K562 (cell line): ENCODE measurements around the gene TEAD3. TPM values are rescaled to one million over a fixed set of nuclear protein-coding genes. Genes with fewer than 3 reads are reported as not detected.

Source experiments
- ATAC-seq: fragments of 200-7000 bp; cut with Tn5 transposase; 3 replicates; pipeline ENCODE4 v1.9.1; 2020; ENCODE audit warnings: moderate library complexity
- BruUV-seq: library from RNA; stranded (reverse); fragments of 400-500 nt; replicated peaks from 2 replicates; lab custom pipeline; 2021; lab: Mats Ljungman, UMichigan
- CTCF ChIA-PET: fragments of 300-600 bp; formaldehyde crosslinking; extraction: SDS; loops from one replicate; lab custom pipeline; 2021; ENCODE audit warnings: low intra/inter-chr PET ratio; lab: Yijun Ruan, JAX
- POLR2A ChIA-PET: fragments of 300-600, 350-650 bp; sonication (Branson Sonifier 250); formaldehyde crosslinking; extraction: SDS; loops from one replicate; lab custom pipeline; 2021; ENCODE audit warnings: antibody characterized with exemption, inconsistent platforms; lab: Yijun Ruan, JAX
- DNase-seq, 4 experiments: peaks; one replicate each; pipeline versions ENCODE4 v3.0.0 to v3.0.0-alpha.2; 2011 to 2018; ENCODE audit warnings: low spot score in 3 of 4, mixed read lengths in 3 of 4; ENCODE audit errors: extremely low read depth in 1 of 4
- FAIRE-seq: peaks from 2 replicates; lab custom pipeline; 2011; peaks lifted over from hg19 to GRCh38; lab: Jason Lieb, UNC
- H2AFZ ChIP-seq: 2 replicates; pipeline ENCODE4 v1.6.0; 2011; ENCODE audit warnings: low read depth, low read length, control low read depth, inconsistent platforms
- H3K27ac ChIP-seq: fragments of 200-600 bp; 3 replicates; pipeline ENCODE4 v1.8.0; 2011; ENCODE audit warnings: low read depth, mild to moderate bottlenecking, control low read depth, inconsistent platforms, low read length, moderate library complexity, mixed read lengths; ENCODE audit errors: extremely low read depth
- H3K27me3 ChIP-seq, 2 experiments: fragments of 300-600 bp in 1 of 2; 2 replicates in 1 of 2; 3 replicates in 1 of 2; pipeline versions ENCODE4 v1.6.0 to v1.8.0; 2011; ENCODE audit warnings: inconsistent platforms in 2 of 2, low read length in 2 of 2, mild to moderate bottlenecking in 1 of 2, mixed read lengths in 1 of 2, moderate library complexity in 1 of 2; ENCODE audit not compliant: control insufficient read depth in 2 of 2, insufficient read depth in 2 of 2
- H3K36me3 ChIP-seq: fragments of 300-600 bp; 3 replicates; pipeline ENCODE4 v1.8.0; 2011; ENCODE audit warnings: mild to moderate bottlenecking, low read length, inconsistent platforms; ENCODE audit not compliant: control insufficient read depth, insufficient read depth
- H3K4me1 ChIP-seq, 2 experiments: fragments of 200-600 bp in 1 of 2; replicated peaks in 1 of 2; 2 replicates in 1 of 2; 3 replicates in 1 of 2; pipeline versions ENCODE4 v1.5.1 to v1.8.0; 2011; ENCODE audit warnings: inconsistent platforms in 2 of 2, low read length in 2 of 2, mild to moderate bottlenecking in 1 of 2, mixed read lengths in 1 of 2, moderate library complexity in 1 of 2; ENCODE audit not compliant: control insufficient read depth in 2 of 2, insufficient read depth in 2 of 2
- H3K4me2 ChIP-seq: 2 replicates; pipeline ENCODE4 v1.6.1; 2011; ENCODE audit warnings: low read length, control low read depth, inconsistent platforms, mixed read lengths; ENCODE audit not compliant: insufficient read depth
- H3K4me3 ChIP-seq: fragments of 200-600 bp; sonication (generic), shearing (Covaris generic); 2 replicates; pipeline ENCODE4 v1.5.1; 2016; ENCODE audit warnings: control low read depth, inconsistent platforms
- H3K79me2 ChIP-seq: fragments of 200-600 bp; 3 replicates; pipeline ENCODE4 v1.8.0; 2011; ENCODE audit warnings: low read length, inconsistent platforms; ENCODE audit not compliant: control insufficient read depth, insufficient read depth
- H3K9ac ChIP-seq, 2 experiments: 2 replicates each; pipeline versions ENCODE4 v1.6.0 to v1.6.1; 2011; ENCODE audit warnings: low read depth in 2 of 2, low read length in 2 of 2, control low read depth in 1 of 2, inconsistent platforms in 1 of 2, mild to moderate bottlenecking in 1 of 2, mixed read lengths in 1 of 2; ENCODE audit not compliant: insufficient read depth in 1 of 2
- H3K9me1 ChIP-seq: one replicate; pipeline ENCODE4 v1.6.0; 2011; ENCODE audit warnings: inconsistent platforms, mild to moderate bottlenecking, low read length, moderate library complexity; ENCODE audit not compliant: control insufficient read depth, insufficient read depth
- H3K9me3 ChIP-seq: replicated peaks from 2 replicates; pipeline ENCODE4 v1.5.1; 2011; ENCODE audit warnings: low read depth, low read length, inconsistent platforms; ENCODE audit not compliant: control insufficient read depth, insufficient read depth
- H4K20me1 ChIP-seq: replicated peaks from 2 replicates; pipeline ENCODE4 v1.6.1; 2011; ENCODE audit warnings: low read length, inconsistent platforms, mixed read lengths; ENCODE audit not compliant: control insufficient read depth, insufficient read depth
- DACH1 ChIP-seq: fragments of 450-650 bp; IDR thresholded peaks from 2 replicates; pipeline ENCODE4 v1.6.1; 2018; ENCODE audit not compliant: partially characterized antibody
- KHSRP ChIP-seq: fragments of 450-650 bp; IDR thresholded peaks from 2 replicates; pipeline ENCODE4 v1.6.1; 2017
- LEF1 ChIP-seq: fragments of 450-650 bp; IDR thresholded peaks from 2 replicates; pipeline ENCODE4 v1.6.1; 2016; ENCODE audit warnings: mild to moderate bottlenecking
- POLR2AphosphoS5 ChIP-seq: IDR thresholded peaks from 2 replicates; pipeline ENCODE4 v1.6.1; 2011; ENCODE audit warnings: mild to moderate bottlenecking, low read depth, low read length, moderate library complexity; ENCODE audit not compliant: control insufficient read depth, insufficient read depth
- POLR3A ChIP-seq: IDR thresholded peaks from 2 replicates; pipeline ENCODE4 v1.6.1; 2011; ENCODE audit warnings: borderline replicate concordance, mild to moderate bottlenecking, moderate library complexity; ENCODE audit not compliant: insufficient read length, insufficient read depth; ENCODE audit errors: extremely low read depth
- TAL1 ChIP-seq: fragments of 450-650 bp; IDR thresholded peaks from 2 replicates; pipeline ENCODE4 v1.6.1; 2016; ENCODE audit warnings: mild to moderate bottlenecking
- WGBS: fragments of 100-300 bp; shearing (Covaris generic); methylation state at CpG from one replicate; pipeline ENCODE4 v1.1.6; 2016; ENCODE audit warnings: low coverage, mixed read lengths; ENCODE audit not compliant: insufficient coverage; ENCODE audit errors: missing lambda C conversion rate; 5-methylcytosine and 5-hydroxymethylcytosine counted together
- in situ Hi-C: fragments of 300-500 bp; cut with MboI; formaldehyde crosslinking; loops from 4 replicates; pipeline ENCODE4 v1.15.0; 2018; ENCODE audit warnings: inconsistent platforms, mixed read lengths
- intact Hi-C: fragments of 100-400 bp; cut with micrococcal nuclease; formaldehyde crosslinking; loops from 2 replicates; pipeline ENCODE4 v1.14.2; 2022
- polyA plus RNA-seq, 8 experiments: library from polyadenylated mRNA; depleted of rRNA in 4 of 8; stranded (reverse) in 5 of 8; unstranded in 3 of 8; fragments of >200 nt; fragmentation: Nextera tagmentation in 2 of 8; fragmentation: Illumina TruSeq in 1 of 8; extraction: Ambion mirVana in 2 of 8; extraction: Trizol in 1 of 8; gene quantifications; 2 replicates each; pipeline versions ENCODE4 v1.2.1 to v1.2.3, GENCODE V29; 2011 to 2014; ENCODE audit warnings: inconsistent platforms in 1 of 8, missing spikeins in 1 of 8
- total RNA-seq, 7 experiments: library from RNA; depleted of rRNA in 6 of 7; stranded (reverse); fragments of >200 nt in 6 of 7; fragmentation: Illumina TruSeq in 2 of 7; extraction: Trizol in 2 of 7; gene quantifications; 2 replicates each; pipeline versions ENCODE4 v1.2.1 to v1.2.3, GENCODE V29; 2011 to 2021; ENCODE audit warnings: low replicate concordance in 1 of 7
- TF ChIP-seq, protein P1 (sequence below), 2 experiments: fragments of 450-650 bp in 1 of 2; sonication (generic) in 1 of 2; formaldehyde crosslinking in 1 of 2; IDR thresholded peaks; 2 replicates each; pipeline versions ENCODE4 v1.7.1 to v1.9.0; 2016 to 2022; ENCODE audit warnings: inconsistent platforms in 1 of 2, mild to moderate bottlenecking in 1 of 2, missing genetic modification reagents in 1 of 2

The TEAD3 gene
- total and polyA plus RNA-seq, 9 of the 15 experiments (the other 6 are each of a cell fraction or from before 2014, with no cell fraction given), result 0.63 to 13.2 (median 3.3) TPM

DNA sequence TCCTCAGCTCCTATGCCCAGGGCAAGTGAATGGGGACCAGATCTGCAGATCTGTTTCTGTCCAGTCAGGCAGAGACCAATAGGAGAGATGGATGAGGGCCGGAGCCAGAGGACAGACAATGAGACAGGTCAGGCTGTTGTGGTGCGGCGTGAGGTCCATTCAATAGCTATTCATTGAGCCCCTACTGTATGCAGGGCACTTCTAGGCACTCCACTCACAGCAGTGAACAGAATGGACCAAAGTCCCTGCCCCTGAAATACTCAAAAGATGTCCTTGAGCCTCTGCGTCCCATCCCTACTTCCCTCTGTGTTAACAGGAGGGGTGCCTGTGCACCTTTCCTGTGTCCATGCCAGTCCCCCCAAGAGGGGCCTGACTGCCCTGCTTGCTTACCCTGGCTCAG lies 24.4 kb upstream of the TEAD3 start:
- in situ Hi-C loops (loop anchor here (5.0 kb wide), 1 partner anchor 216 kb away; the partner anchor contains the start of gene ARMC12), intact Hi-C loops (loop anchor here (5.0 to 10.0 kb wide), 4 partner anchors 61 to 574 kb away; partner anchors contain the start of gene DEF6)
- H3K4me3 ChIP-seq, result no peak overlapping the region
- H3K9me3 ChIP-seq, result no peaks in the 10 kb centered on the region
- FAIRE-seq, result no peak
- WGBS, result 23% methylated on average over 4 of the region's 4 CpGs
- BruUV-seq, result no TSS peak
- H3K27me3 ChIP-seq, result peaks cover 13 to 34% of the 10 kb centered on the region in 2 experiments
- ChIA-PET CTCF (interaction anchor here (3.5 kb wide), 1 partner anchor 216 kb away, joined by 42 read pairs; the partner anchor contains the start of gene ARMC12), POLR2A (interaction anchor here (0.8 to 1.0 kb wide), 2 partner anchors 11 to 226 kb away, joined by 5 to 6 read pairs; no protein-coding TSS in a partner anchor)
- no peak overlapping the region for H3K27ac ChIP-seq
- peaks cover 0 to 3% of the 10 kb centered on the region in 2 experiments; a peak in 2 of 5 replicates for H3K4me1 ChIP-seq
- no peak for DNase-seq
- H2AFZ ChIP-seq, result no peak overlapping the region
- H4K20me1 ChIP-seq, result no peaks in the 10 kb centered on the region
- H3K4me2 ChIP-seq, result no peak overlapping the region
- no peaks in the 10 kb centered on the region for H3K9me1 ChIP-seq
- no peak overlapping the region for H3K9ac ChIP-seq
- no peaks in the 10 kb centered on the region for H3K36me3 ChIP-seq
- ATAC-seq, result no peak
- TF ChIP-seq DACH1 (no peak), TAL1 (no peak), LEF1 (no peak), POLR2AphosphoS5 (no peak), POLR3A (no peak), KHSRP (no peak)
- TF ChIP-seq, protein P1, sequence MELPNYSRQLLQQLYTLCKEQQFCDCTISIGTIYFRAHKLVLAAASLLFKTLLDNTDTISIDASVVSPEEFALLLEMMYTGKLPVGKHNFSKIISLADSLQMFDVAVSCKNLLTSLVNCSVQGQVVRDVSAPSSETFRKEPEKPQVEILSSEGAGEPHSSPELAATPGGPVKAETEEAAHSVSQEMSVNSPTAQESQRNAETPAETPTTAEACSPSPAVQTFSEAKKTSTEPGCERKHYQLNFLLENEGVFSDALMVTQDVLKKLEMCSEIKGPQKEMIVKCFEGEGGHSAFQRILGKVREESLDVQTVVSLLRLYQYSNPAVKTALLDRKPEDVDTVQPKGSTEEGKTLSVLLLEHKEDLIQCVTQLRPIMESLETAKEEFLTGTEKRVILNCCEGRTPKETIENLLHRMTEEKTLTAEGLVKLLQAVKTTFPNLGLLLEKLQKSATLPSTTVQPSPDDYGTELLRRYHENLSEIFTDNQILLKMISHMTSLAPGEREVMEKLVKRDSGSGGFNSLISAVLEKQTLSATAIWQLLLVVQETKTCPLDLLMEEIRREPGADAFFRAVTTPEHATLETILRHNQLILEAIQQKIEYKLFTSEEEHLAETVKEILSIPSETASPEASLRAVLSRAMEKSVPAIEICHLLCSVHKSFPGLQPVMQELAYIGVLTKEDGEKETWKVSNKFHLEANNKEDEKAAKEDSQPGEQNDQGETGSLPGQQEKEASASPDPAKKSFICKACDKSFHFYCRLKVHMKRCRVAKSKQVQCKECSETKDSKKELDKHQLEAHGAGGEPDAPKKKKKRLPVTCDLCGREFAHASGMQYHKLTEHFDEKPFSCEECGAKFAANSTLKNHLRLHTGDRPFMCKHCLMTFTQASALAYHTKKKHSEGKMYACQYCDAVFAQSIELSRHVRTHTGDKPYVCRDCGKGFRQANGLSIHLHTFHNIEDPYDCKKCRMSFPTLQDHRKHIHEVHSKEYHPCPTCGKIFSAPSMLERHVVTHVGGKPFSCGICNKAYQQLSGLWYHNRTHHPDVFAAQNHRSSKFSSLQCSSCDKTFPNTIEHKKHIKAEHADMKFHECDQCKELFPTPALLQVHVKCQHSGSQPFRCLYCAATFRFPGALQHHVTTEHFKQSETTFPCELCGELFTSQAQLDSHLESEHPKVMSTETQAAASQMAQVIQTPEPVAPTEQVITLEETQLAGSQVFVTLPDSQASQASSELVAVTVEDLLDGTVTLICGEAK (IDR thresholded peaks at IDR 0.05), result no peak
- TF ChIP-seq, protein P1 (CRISPR knock-in tag; IDR thresholded peaks at IDR 0.05), result no peak
- H3K79me2 ChIP-seq, result no peaks in the 10 kb centered on the region
